Testis (tissue), 2 donors: Measurements from ENCODE around the gene EPB41L4A.

Source experiments
- CTCF ChIP-seq, 3 experiments: fragments of 450-650 bp in 2 of 3; fragments of 200-600 bp in 1 of 3; sonication (generic) in 1 of 3; IDR thresholded peaks; one replicate each; pipeline ENCODE4 v1.5.1; 2016 to 2019; ENCODE audit warnings: antibody characterized with exemption in 3 of 3, mild to moderate bottlenecking in 2 of 3, moderate library complexity in 1 of 3
- POLR2A ChIP-seq: fragments of 450-650 bp; IDR thresholded peaks from one replicate; pipeline ENCODE4 v1.6.1; 2017; ENCODE audit warnings: antibody characterized with exemption, mild to moderate bottlenecking, moderate library complexity

DNA sequence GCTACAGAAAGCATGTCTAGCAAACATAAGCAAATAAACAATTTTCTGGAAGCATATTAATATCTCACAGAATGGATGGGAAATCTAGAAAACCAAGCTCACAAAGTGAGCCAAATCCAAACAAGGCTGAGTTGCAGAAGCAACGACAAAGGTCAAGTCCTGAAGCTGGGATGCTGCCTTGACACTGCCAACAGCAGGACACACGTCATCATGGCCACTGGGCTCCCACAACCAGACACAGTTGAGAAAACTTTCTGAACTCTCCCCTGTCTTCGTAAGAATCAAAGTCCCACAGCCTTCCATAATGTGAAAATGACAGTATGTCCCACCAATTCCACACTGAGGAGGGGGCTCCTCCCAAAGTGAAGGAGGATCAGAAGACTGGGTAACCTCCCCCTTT, 37.6 kb downstream of the EPB41L4A start:
- TF ChIP-seq CTCF (IDR thresholded peaks at IDR 0.05) (no peak), POLR2A (no peak)
